ENCODE measurements around the gene IREB2.

The IREB2 gene

GRCh38 chr15:78437762-78438618 lies at the start of gene IREB2:
TSS of gene IREB2 (plus strand) at chr15:78438216. CDS start at chr15:78438338, 122 bp downstream.
- H3K4me3 ChIP-seq (ENCODE audit: control insufficient read depth, low read depth, low read length), result peak within 1 kb of the TSS; percentile 90
- peak; percentile 98 for DNase-seq (ENCODE audit: low read depth)
- TF ChIP-seq CTCF (conservative IDR thresholded peaks at IDR 0.05; ENCODE audit: control insufficient read depth, insufficient read depth, low read depth, low read length), result no peak

DNA sequence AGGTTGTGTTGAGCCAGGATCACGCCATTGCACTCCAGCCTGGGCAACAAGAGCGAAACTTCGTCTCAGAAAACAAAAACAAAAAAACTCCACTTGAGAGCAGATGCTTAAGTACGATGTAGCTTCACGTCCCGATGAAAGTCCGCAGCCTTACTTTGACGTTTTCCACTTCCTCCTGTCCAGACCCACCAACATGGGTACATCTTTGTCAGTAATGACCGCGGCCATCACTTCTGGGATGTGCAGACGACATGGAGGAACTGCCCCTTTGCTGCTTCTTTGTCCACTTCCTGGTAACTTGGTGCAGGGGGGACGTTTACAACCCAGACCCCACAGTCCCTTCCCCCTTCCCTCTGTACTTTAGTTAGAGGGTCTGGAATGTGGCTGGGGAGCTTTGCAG lies 49.2 kb upstream of the IREB2 start:
- no peak overlapping the region for H3K4me3 ChIP-seq (ENCODE audit: control insufficient read depth, low read depth, low read length)
- no peak for DNase-seq (ENCODE audit: low read depth)

GRCh38 chr15:78389322-78389721 lies 48.7 kb upstream of the IREB2 start:
- DNase-seq (ENCODE audit: low read depth), result no peak
- no peak overlapping the region for H3K4me3 ChIP-seq (ENCODE audit: control insufficient read depth, low read depth, low read length)
- TF ChIP-seq CTCF (conservative IDR thresholded peaks at IDR 0.05; ENCODE audit: control insufficient read depth, insufficient read depth, low read depth, low read length), result no peak

More for the DNA sequence above, 49.2 kb upstream of the IREB2 start:
- TF ChIP-seq CTCF (conservative IDR thresholded peaks at IDR 0.05; ENCODE audit: control insufficient read depth, insufficient read depth, low read depth, low read length), result no peak

DNA sequence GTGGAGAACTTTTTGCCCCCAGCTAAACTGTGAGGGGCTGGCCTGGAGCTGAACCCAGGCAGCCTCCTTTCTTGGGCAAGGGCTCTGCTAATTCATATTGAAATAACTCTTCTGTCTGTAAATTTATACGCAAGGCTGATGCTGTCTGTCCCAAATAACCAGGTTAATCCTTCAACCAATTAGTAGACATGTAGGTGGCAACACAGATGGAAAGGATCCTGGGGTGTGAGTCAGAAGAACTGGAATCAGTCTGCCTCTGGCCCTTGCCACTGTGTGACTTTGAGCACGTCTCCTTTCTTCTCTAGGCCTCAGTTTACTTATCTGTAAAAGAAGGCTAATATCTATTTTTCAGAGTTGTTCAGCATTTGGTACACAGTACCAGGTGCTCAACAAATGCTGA lies 48.3 kb upstream of the IREB2 start:
- no peak for TF ChIP-seq CTCF (conservative IDR thresholded peaks at IDR 0.05; ENCODE audit: control insufficient read depth, insufficient read depth, low read depth, low read length)
- DNase-seq (ENCODE audit: low read depth), result no peak
- H3K4me3 ChIP-seq (ENCODE audit: control insufficient read depth, low read depth, low read length), result no peak overlapping the region

- H3K4me3 ChIP-seq (ENCODE audit: control insufficient read depth, low read depth, low read length), result no peak overlapping the region
- DNase-seq (ENCODE audit: low read depth), result no peak
- TF ChIP-seq CTCF (conservative IDR thresholded peaks at IDR 0.05; ENCODE audit: control insufficient read depth, insufficient read depth, low read depth, low read length), result no peak
Measured at GRCh38 chr15:78390242-78390641, 47.8 kb upstream of the IREB2 start.

- no peak for TF ChIP-seq CTCF (conservative IDR thresholded peaks at IDR 0.05; ENCODE audit: control insufficient read depth, insufficient read depth, low read depth, low read length)
- DNase-seq (ENCODE audit: low read depth), result peak; percentile 44
- no peak overlapping the region for H3K4me3 ChIP-seq (ENCODE audit: control insufficient read depth, low read depth, low read length)
Measured at GRCh38 chr15:78390826-78391225, 47.2 kb upstream of the IREB2 start.

Data from fibroblast of mammary gland (primary cell).